OCI-LY7 (cell line): Measurements from ENCODE around the gene H2BK1. TPM values are rescaled to one million over a fixed set of nuclear protein-coding genes. Genes with fewer than 3 reads are reported as not detected.

Source experiments
- BruUV-seq: library from RNA; stranded (reverse); fragments of 400-500 nt; replicated peaks from 2 replicates; lab custom pipeline; 2021; lab: Mats Ljungman, UMichigan
- CTCF ChIA-PET: fragments of 300-600 bp; sonication (Branson Sonifier 250); formaldehyde crosslinking; loops from one replicate; lab custom pipeline; 2022; ENCODE audit warnings: antibody characterized with exemption; ENCODE audit not compliant: unreplicated experiment; lab: Charles Lee
- POLR2A ChIA-PET: fragments of 300-600 bp; sonication (Branson Sonifier 250); formaldehyde crosslinking; loops from one replicate; lab custom pipeline; 2022; ENCODE audit warnings: antibody characterized with exemption; lab: Charles Lee
- DNase-seq: peaks from one replicate; pipeline ENCODE4 v3.0.0-alpha.2; 2015; ENCODE audit warnings: low spot score
- H2AFZ ChIP-seq: fragments of 200-600 bp; sonication (generic), shearing (Covaris generic); 2 replicates; pipeline ENCODE4 v1.6.1; 2014; ENCODE audit warnings: mild to moderate bottlenecking, antibody characterized with exemption, low read length, moderate library complexity
- H3K27ac ChIP-seq: fragments of 200-600 bp; sonication (generic); 2 replicates; pipeline ENCODE4 v1.5.1; 2014; ENCODE audit warnings: mixed run types, low read depth, mild to moderate bottlenecking, moderate library complexity, low read length, inconsistent platforms; ENCODE audit not compliant: poor library complexity, severe bottlenecking
- H3K36me3 ChIP-seq: fragments of 200-600 bp; sonication (generic); 2 replicates; pipeline ENCODE4 v1.6.1; 2014; ENCODE audit warnings: mild to moderate bottlenecking, antibody characterized with exemption, low read length, moderate library complexity, mixed read lengths; ENCODE audit not compliant: insufficient read depth
- H3K4me1 ChIP-seq: fragments of 200-600 bp; sonication (generic); 2 replicates; pipeline ENCODE4 v1.5.1; 2014; ENCODE audit warnings: mild to moderate bottlenecking, low read length; ENCODE audit not compliant: insufficient read depth, poor library complexity, severe bottlenecking
- H3K4me2 ChIP-seq: fragments of 200-600 bp; sonication (generic); 2 replicates; pipeline ENCODE4 v1.6.1; 2014; ENCODE audit warnings: mild to moderate bottlenecking, low read length
- H3K4me3 ChIP-seq: fragments of 200-600 bp; sonication (generic); 2 replicates; pipeline ENCODE4 v1.5.1; 2014; ENCODE audit warnings: mild to moderate bottlenecking, low read depth, low read length; ENCODE audit not compliant: poor library complexity, severe bottlenecking
- H3K79me2 ChIP-seq: fragments of 200-600 bp; sonication (generic); 2 replicates; pipeline ENCODE4 v1.6.1; 2016; ENCODE audit warnings: low read depth, mild to moderate bottlenecking, low read length, moderate library complexity, mixed read lengths; ENCODE audit not compliant: insufficient read depth
- H3K9me2 ChIP-seq: fragments of 200-600 bp; sonication (generic); 2 replicates; pipeline ENCODE4 v1.6.1; 2016; ENCODE audit warnings: mild to moderate bottlenecking, low read length, mixed read lengths; ENCODE audit not compliant: insufficient read depth
- H3K9me3 ChIP-seq: fragments of 200-600 bp; sonication (generic); 2 replicates; pipeline ENCODE4 v1.6.1; 2014; ENCODE audit warnings: mild to moderate bottlenecking, mixed run types, low read length, mixed read lengths
- H4K20me1 ChIP-seq: fragments of 200-600 bp; sonication (generic); 2 replicates; pipeline ENCODE4 v1.6.1; 2014; ENCODE audit warnings: mild to moderate bottlenecking, antibody characterized with exemption, low read length, moderate library complexity, mixed read lengths; ENCODE audit not compliant: insufficient read depth
- CTCF ChIP-seq: fragments of 200-600 bp; sonication (generic); conservative IDR thresholded peaks from 2 replicates; pipeline ENCODE4 v1.5.1; 2014; ENCODE audit warnings: mild to moderate bottlenecking, antibody characterized with exemption, low read length, moderate library complexity, mixed read lengths
- EZH2phosphoT487 ChIP-seq: fragments of 200-600 bp; sonication (generic); IDR thresholded peaks from 2 replicates; pipeline ENCODE4 v1.6.1; 2018; ENCODE audit warnings: low read depth, borderline replicate concordance, mild to moderate bottlenecking, mixed run types, antibody characterized with exemption, low read length, moderate library complexity, mixed read lengths
- intact Hi-C: fragments of 100-400 bp; cut with micrococcal nuclease; formaldehyde crosslinking; loops from one replicate; pipeline ENCODE4 v1.10.0; 2022; ENCODE audit not compliant: unreplicated experiment
- total RNA-seq, 2 experiments: library from RNA; depleted of rRNA in 1 of 2; stranded (reverse); fragments of >200 nt in 1 of 2; shearing (Covaris generic) in 1 of 2; gene quantifications; 2 replicates each; pipeline ENCODE4 v1.2.3, GENCODE V29; 2014 to 2022

H2BK1 gene
- total RNA-seq, 2 experiments from 2014 or later = not detected

- H3K36me3 ChIP-seq = no peaks in the 10 kb centered on the region
- H3K4me3 ChIP-seq = peak overlapping the region; percentile 60
- peaks cover 6% of the 10 kb centered on the region; the same call in 1 of the 2 replicates for H4K20me1 ChIP-seq
- H3K4me2 ChIP-seq = peak overlapping the region; percentile 74
- no peak for DNase-seq
- H2AFZ ChIP-seq = peak overlapping the region; percentile 57
- TF ChIP-seq CTCF (no peak), EZH2phosphoT487 (no peak)
- peaks cover 51% of the 10 kb centered on the region for H3K4me1 ChIP-seq
- H3K79me2 ChIP-seq = no peaks in the 10 kb centered on the region
- no TSS peak for BruUV-seq
- no peak overlapping the region for H3K27ac ChIP-seq
- intact Hi-C loops = loop anchor here (1.0 to 2.0 kb wide), 2 partner anchors 58 to 121 kb away; no protein-coding TSS in a partner anchor
- ChIA-PET POLR2A (interaction anchor here (0.6 kb wide), 3 partner anchors 199 to 854 kb away, joined by 3 to 7 read pairs (median 4); no protein-coding TSS in a partner anchor), CTCF (interaction anchor here (0.6 to 1.4 kb wide), 3 partner anchors 11 to 148 kb away, joined by 3 to 4 read pairs (median 3); partner anchors contain the start of gene ABCF2)
- H3K9me2 ChIP-seq = no peaks in the 10 kb centered on the region
- H3K9me3 ChIP-seq = no peaks in the 10 kb centered on the region
Observed at GRCh38 chr7:151244841-151245346, 34.6 kb upstream of the H2BK1 start.

GRCh38 chr7:151244196-151244840 is 34.0 kb upstream of the H2BK1 start:
- peaks cover 53% of the 10 kb centered on the region for H3K4me1 ChIP-seq

More at GRCh38 chr7:151244196-151244840, 34.0 kb upstream of the H2BK1 start:
- peak overlapping the region; percentile 74 for H3K4me2 ChIP-seq
- H3K36me3 ChIP-seq = no peaks in the 10 kb centered on the region
- H3K9me3 ChIP-seq = no peaks in the 10 kb centered on the region
- intact Hi-C loops = loop anchor here (1.0 to 2.0 kb wide), 2 partner anchors 58 to 120 kb away; no protein-coding TSS in a partner anchor
- H3K79me2 ChIP-seq = no peaks in the 10 kb centered on the region
- no peaks in the 10 kb centered on the region for H3K9me2 ChIP-seq
- BruUV-seq = no TSS peak
- POLR2A ChIA-PET = interaction anchor here (0.6 to 2.0 kb wide), 4 partner anchors 10 to 1993 kb away, joined by 3 to 5 read pairs (median 4); no protein-coding TSS in a partner anchor
- CTCF ChIA-PET = interaction anchor here (0.6 to 1.6 kb wide), 5 partner anchors 8 to 149 kb away, joined by 3 to 6 read pairs (median 3); partner anchors contain the start of gene ABCF2
- no peak overlapping the region for H3K27ac ChIP-seq
- H4K20me1 ChIP-seq = peaks cover 6% of the 10 kb centered on the region; the same call in 1 of the 2 replicates
- no peak for TF ChIP-seq EZH2phosphoT487
- TF ChIP-seq CTCF = peak; percentile 98
- H2AFZ ChIP-seq = peak overlapping the region; percentile 57; the same call in 1 of the 2 replicates
- DNase-seq = peak; percentile 66
- H3K4me3 ChIP-seq = no peak overlapping the region
